Activated effector memory CD4-positive, alpha-beta T cell treated with Interleukin-2 at 50 U/mL for 16 hours (primary cell): Measurements from ENCODE around the gene ANKS1B.

Experiments
- DNase-seq: peaks from one replicate; pipeline ENCODE4 v3.0.0-alpha.2; 2020

The ANKS1B gene

GRCh38 chr12:99151744-99152143 lies 833.0 kb downstream of the ANKS1B start:
- DNase-seq, result no peak

DNA sequence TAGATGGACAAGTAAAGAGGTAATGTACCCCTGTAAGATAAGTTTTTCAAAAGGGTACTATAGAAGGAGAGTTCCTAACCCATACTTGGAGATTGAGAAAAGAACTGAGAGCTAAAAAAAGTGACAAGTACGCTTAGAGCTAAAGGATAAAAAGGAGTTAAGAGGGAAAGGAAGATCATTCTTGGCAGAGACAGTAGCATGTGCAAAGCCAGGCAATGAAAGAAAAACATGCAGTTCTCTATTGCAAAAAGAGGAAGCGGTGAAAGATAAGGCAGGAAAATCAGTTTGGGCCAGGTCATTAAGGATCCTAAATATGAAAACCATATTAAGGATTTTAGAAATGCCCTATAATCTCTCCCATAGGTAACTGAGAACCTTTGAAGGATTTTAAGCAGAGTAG lies 837.6 kb downstream of the ANKS1B start:
- DNase-seq, result no peak

DNA sequence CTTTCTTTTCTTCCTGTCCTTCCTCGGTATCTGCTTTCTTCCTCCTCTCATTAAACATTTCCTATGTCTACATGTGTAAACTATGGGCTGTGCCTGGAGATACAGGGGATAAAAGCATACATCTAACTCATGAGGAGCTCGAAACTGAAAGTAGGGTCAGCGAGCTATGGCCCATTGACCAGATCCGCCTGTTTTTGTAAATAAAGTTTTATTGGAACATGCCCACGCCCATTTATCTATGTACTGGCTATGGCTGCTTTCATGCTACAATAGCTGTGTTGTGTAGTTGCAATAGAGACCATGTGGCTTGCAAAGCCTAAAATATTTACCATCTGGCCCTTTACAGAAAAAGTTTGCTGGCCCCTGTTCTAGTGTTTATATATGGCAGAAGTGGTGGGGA lies 838.0 kb downstream of the ANKS1B start:
- no peak for DNase-seq

DNA sequence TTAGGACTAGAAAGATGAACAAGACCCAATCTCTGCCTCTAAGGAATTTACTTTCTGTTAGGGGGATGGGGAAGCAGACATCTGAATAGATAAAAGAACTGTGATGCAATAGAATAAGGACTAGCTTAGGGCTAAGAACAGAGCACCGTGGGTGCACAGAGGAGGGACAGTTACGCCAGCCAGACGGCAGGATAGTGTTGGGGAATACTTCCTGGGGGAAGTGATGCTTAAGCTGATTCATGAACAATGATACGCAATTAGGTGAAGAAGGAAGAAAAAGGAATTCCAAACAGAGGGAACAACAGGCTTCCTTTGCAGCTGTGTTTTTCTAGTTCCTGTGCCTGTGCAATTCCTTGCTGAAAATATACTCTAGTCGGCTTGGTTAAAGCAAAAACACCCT lies 838.6 kb downstream of the ANKS1B start:
- DNase-seq, result no peak

DNA sequence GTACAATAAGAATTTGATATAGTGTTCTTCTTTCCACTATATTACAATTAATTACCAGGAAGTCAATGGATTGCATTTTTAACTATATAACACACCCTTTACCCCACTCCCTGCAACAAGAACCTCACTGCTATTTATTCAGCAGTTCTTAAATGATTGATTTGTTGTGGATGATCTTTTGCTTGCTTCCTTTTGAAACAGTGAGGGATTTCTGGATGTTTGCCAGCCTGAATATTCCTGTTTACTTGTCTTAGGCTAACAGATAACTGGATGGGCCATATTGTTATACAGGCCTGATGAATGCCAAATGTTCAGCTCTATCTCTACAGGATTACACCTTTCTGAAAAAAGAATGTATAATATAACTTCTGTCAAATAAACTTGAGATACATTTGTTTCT lies 842.1 kb downstream of the ANKS1B start:
- no peak for DNase-seq

DNA sequence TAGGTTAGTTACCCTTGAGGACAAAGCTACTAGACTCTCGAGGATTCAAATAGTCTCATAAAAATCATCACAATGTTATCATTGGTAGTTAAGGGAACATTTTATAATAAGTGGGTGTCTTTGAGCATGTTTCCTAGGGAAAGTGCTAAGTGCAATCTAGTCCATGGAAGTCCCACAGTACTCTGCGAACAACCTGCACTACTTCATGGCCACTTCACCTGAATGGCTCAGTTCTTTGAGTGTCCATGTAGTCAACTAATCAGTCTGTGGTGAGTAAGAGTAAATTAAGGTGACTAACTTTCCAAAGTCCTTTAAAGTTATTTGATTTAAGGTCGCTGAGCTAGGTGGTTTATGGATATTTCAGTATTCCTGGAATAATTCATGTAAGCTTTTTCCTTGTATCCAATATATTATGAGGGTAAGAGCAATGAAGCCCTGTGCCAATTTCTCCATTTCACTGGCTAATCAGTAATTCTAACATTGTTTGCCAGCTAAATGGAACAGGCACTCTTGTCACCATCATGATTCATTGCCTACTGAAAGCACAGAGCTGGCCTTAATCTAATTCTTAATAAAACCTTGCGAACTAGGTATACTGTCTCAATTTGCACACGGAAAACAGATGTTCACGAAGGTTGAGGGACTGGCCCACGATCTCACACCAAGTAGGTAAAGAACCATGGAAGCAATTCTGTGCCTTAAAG lies 844.6 kb downstream of the ANKS1B start:
- DNase-seq, result no peak

- DNase-seq, result no peak
These were observed 846.3 kb downstream of the ANKS1B start for GRCh38 chr12:99138393-99138792.

DNA sequence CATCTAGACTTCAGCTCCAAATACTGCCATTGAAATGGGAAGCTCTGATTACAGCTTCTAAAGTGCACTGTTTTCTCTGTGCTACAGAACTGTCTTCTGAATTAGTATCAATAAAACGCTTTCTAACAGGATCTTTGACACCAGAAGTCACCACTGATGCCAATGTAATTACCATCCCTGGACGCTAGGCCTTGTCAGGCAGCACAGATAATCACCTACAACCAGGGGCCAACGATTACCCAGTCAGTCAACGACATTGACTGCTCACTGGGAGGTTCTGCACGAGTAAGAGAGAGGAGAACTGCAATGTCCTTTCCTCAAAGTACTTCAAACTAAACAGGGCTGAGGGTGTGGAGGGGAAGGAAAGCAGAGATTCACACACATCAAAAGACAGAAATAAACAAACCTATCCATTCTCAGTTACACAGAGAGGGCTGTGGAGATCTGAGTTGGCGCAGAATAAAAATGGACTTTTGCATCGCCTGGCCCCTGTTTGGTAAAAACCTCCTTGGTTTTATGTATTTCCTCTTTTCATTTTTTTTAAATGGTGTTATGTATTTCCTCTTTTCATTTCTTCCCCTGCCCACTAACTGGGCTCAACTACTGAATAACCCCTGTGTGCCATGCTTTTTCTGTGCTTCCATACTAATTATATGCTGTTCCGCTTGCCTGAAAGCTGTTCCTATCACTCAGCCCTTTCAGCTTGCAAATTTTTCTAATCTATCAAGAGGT lies 847.4 kb downstream of the ANKS1B start:
- DNase-seq, result no peak

GRCh38 chr12:99136516-99136915 lies 848.2 kb downstream of the ANKS1B start:
- DNase-seq, result no peak

GRCh38 chr12:99135376-99135775 lies 849.4 kb downstream of the ANKS1B start:
- no peak for DNase-seq

DNA sequence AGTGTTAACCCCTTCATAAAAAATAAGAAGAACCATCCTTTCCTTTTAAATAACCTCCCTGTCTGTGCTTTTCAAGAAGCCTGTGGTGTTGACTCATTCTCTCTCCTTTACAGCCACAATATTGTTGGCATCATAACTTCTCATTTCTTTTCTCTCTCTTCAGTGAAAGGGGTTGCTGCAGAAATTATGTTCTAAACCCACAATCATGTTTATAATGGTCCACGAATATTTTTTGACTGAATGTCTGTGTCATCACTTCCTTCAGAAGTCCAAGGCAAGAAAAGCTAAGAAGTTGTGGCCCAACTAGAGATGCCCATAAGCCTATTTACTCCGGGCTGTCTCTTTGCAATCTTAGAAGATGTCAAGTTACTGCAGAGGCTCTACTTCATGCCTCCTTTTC lies 851.3 kb downstream of the ANKS1B start:
- no peak for DNase-seq

DNA sequence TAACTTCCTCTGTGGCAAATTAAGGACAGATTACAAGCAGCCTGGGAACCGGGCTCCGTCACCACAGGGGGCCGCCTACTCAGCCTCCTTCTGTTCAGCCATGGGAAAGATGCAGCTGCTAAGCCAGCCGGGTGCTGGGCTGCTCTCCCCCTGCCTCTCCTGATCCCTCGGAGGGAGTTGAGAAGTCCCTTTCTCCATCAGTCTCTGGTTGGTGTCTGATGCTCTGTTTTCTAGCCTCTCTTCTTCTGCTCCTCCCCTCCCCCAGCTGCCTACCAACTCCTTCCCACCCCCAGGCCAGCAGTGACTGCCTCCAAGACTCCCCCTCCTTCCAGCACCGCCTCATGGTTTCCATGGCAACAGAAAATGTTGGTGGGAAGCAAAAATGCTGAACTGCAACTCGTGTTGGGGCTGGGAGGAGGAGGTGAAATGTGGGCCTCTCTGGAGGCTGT lies 853.0 kb downstream of the ANKS1B start:
- DNase-seq, result no peak

DNA sequence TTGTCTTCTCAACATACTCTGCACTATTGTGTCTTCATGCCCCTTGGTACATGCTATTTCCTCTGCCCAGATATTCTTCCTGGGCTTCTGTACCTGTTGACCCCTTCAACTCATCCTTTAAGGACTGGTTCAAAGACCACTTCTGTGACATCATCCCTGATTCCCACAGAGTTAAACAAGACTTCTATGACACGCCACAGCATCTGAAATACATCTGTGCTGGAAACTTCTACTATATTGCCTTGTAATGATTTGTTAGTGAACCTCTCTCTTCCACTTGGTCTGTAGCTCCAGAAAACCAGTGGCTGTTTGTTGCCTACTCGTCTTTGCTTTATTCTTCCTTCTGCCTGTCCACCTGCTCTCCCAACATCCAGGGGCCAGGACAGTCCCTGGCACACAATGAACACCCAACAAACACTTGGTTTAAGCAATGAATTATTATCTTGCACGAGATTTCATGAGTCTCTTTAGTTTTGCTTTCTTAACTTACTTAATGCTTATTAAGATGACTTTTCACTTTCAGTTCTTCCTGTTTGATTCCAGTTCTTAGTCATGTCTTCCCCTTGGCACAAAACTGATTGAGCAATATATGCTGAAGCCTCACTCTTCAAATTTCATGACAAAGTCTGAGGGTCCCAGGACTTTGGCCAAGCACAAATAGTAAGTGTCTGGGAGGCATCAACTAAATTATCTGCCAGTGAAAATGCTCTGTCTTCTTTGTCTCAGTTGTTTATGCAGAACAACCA lies 853.8 kb downstream of the ANKS1B start:
- DNase-seq, result no peak

- DNase-seq, result no peak
These were observed 856.4 kb downstream of the ANKS1B start for GRCh38 chr12:99128246-99128802.

DNA sequence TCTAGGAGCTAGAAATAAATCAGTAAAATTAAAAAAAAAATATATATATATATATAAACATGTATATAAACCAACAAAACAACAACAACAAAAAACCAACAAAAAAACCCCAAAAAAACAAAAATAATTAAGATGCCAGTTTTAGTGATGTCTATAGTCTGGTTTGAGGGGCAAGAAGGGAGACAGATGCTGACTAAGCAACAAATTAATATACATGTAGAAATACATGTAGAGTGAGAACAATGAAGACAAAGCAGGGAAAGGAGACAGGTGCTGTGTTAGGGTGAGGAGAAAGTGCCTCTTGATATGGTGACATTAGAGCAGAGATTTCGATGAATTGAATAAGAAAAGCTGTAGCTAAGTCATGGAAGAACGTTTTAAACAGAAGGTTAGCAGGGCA lies 861.8 kb downstream of the ANKS1B start:
- no peak for DNase-seq

DNA sequence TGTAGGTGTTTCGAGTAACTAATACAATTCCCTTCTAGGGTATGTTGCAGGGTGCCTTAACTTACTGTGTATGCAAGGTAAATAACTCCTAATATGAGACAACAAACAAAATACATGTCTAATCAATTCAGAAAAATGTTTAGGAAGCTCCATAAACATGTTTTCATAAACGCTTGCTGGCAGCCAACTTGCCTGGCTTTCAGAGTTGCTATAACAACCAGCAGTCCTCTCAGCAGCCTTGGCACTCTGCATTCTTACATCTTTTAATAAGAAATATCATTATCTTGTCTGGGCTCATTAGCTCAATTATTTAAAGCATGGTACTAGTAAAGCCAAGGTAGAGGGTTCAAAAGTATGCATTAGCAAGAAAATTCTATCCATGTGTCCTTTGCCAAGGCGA lies 862.2 kb downstream of the ANKS1B start:
- DNase-seq, result no peak

DNA sequence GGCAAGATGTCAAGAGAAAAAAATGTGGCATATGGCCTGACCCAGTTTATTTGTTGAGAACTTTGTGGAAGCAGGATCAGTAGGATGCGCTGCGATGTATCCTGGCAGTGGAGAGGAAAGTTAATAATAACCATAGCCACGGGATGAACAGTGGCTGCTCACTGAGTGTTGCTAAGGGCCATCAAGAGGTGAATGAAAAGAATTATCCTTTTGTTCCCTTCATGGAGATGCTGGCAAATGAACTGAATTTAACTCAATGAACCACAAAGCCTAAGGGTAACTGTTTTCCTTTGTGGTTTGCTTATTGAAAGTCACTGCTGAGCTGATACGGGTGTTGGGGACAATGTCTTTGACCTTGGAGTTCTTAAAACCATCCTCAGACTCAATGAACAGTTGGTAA lies 863.2 kb downstream of the ANKS1B start:
- no peak for DNase-seq

DNA sequence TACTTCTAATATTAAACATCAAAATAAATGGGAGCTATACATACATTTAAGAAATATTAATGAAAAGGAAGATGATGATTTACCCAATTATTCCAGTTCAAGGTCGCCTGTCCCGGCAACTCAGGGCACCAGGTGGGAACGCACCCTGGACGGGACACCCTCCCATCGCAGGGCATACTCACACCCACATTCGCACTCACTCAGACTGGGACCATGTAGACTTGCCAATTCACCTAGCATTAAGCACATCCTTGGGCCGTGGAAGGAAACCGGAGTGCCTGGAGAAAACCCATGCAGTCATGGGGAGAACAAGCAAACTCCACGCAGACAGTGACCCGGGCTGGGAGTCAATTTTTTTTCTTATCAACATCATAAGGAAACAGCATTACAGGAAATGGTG lies 864.8 kb downstream of the ANKS1B start:
- no peak for DNase-seq

DNA sequence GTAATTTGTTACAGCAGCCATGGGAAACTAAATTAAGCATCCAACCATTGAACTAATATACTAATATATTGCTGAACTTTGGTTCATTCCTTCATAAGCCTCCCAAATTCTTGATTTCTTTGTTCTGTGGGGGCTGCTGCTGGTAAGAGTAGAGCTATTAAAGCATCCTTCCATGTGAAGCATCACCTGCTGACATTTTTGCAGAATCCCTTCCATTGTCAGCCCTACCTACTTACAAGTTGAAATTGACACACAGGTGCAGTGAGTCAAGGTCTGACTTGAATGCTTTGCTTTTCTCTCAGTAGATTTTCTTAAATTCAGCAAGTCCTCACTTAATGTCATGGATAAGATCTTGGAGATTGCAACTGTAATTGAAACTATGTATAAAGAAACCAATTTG lies 865.3 kb downstream of the ANKS1B start:
- DNase-seq, result no peak

DNA sequence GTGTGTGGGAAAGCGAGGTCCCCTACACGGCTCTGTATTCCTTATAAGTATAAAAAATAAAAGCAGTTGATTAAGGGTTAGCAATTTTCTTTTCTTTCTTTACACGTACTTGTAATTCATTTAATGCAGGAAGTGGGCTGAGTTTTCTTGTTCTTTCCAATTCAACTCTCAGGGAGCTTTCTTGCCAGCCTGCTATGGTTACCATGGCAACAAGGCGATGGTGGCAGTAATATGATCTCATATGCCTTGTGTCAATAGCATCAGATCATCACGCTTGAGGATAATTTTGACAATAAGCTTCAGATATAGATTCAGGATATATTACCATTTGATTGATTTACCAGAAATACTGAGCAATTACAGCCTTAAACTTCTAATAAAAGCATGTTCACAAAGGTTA lies 873.1 kb downstream of the ANKS1B start:
- DNase-seq, result no peak

GRCh38 chr12:99110868-99111267 lies 873.9 kb downstream of the ANKS1B start:
- no peak for DNase-seq

DNA sequence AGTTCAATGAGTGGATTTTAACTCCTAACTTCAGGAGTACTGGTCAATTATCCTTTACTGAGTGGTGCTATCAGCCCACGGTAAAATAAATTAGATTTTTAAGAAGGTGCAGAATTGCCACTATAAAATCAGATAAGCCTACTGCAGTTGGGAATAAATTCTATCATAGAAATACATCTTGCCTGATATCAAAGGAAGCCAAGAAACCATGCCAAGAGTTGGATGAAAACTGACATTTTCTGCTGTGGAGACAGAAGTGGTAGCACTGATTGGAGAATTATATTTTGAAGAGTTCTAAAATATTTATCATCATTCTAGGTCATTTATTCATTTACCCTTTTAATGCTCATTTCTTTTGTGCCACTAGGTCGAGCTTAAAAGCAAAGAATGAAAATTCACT lies 874.5 kb downstream of the ANKS1B start:
- DNase-seq, result no peak

DNA sequence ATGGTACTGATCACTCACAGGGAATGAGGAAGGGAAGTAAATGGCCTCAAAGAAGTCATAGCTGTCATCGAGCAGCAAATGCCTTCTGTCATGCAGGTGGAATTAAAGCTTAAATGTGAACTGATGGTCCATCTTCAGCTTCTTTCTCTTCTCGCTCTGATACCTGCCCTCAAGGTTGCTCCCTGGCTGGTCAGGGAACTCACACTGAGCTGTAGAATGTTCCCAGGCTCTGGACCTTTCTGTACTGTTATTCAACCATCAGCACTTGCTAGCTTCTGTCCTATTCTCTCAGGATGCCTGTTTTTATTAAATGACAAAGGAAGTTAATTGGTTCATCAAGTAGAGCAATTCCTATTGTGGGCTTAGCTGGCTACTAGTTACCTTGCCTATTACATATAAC lies 875.8 kb downstream of the ANKS1B start:
- DNase-seq, result no peak

- DNase-seq, result no peak
These were observed 885.0 kb downstream of the ANKS1B start for GRCh38 chr12:99099786-99100185.
